Lung (tissue), 12 donors: Measurements from ENCODE around the gene AGAP2. TPM values are rescaled to one million over a fixed set of nuclear protein-coding genes. Genes with fewer than 3 reads are reported as not detected.
A peak's percentile ranks its signal among the peaks of the same experiment; 100 is the strongest.

Experiments
- ATAC-seq: fragments of 200-7000 bp; cut with Tn5 transposase; one replicate; pipeline ENCODE4 v1.9.1; 2020; ENCODE audit warnings: moderate number of reproducible peaks; ENCODE audit not compliant: insufficient read depth, low FRiP score
- DNase-seq, 3 donors: peaks; one replicate each; pipeline ENCODE4 v3.0.0-alpha.2; 2013 to 2017
- H3K27ac ChIP-seq, 2 donors: one replicate each; pipeline ENCODE4 v1.5.1; 2013; ENCODE audit warnings: mild to moderate bottlenecking in 2 of 2, moderate library complexity in 2 of 2, control low read depth in 1 of 2, inconsistent platforms in 1 of 2, low read depth in 1 of 2, low read length in 1 of 2
- H3K27me3 ChIP-seq, 3 donors: one replicate each; pipeline ENCODE4 v1.5.1; 2013; ENCODE audit warnings: low read length in 2 of 3; ENCODE audit not compliant: control insufficient read depth in 3 of 3, insufficient read depth in 3 of 3
- H3K36me3 ChIP-seq, 4 donors: one replicate each; pipeline ENCODE4 v1.5.1; 2013; ENCODE audit warnings: low read length in 4 of 4, mild to moderate bottlenecking in 1 of 4, moderate library complexity in 1 of 4; ENCODE audit not compliant: control insufficient read depth in 4 of 4, insufficient read depth in 4 of 4
- H3K4me1 ChIP-seq, 5 donors: one replicate each; pipeline ENCODE4 v1.5.1; 2013; ENCODE audit warnings: low read length in 5 of 5, mild to moderate bottlenecking in 2 of 5, moderate library complexity in 1 of 5; ENCODE audit not compliant: control insufficient read depth in 5 of 5, insufficient read depth in 5 of 5
- H3K4me3 ChIP-seq: one replicate; pipeline ENCODE4 v1.5.1; 2013; ENCODE audit warnings: mild to moderate bottlenecking, control low read depth, moderate library complexity
- H3K9ac ChIP-seq, 2 donors: one replicate each; pipeline ENCODE4 v1.5.1; 2013; ENCODE audit warnings: low read length in 2 of 2, control low read depth in 1 of 2; ENCODE audit not compliant: insufficient read depth in 1 of 2
- H3K9me3 ChIP-seq, 4 donors: one replicate each; pipeline ENCODE4 v1.5.1; 2013; ENCODE audit warnings: low read length in 3 of 4, mild to moderate bottlenecking in 1 of 4, moderate library complexity in 1 of 4; ENCODE audit not compliant: control insufficient read depth in 4 of 4, insufficient read depth in 3 of 4
- WGBS, 2 donors: extraction: QIAGEN DNeasy Blood & Tissue Kit; methylation state at CpG; one replicate each; pipeline ENCODE4 v1.1.7; 2013; 5-methylcytosine and 5-hydroxymethylcytosine counted together
- polyA plus RNA-seq, 2 donors: library from polyadenylated mRNA; stranded (reverse); fragments of 200-250 nt; gene quantifications; one replicate each; pipeline ENCODE4 v1.2.1, GENCODE V29; 2013
- total RNA-seq, 2 donors: library from RNA; depleted of rRNA in 1 of 2; stranded (reverse); fragments of >200 nt in 1 of 2; gene quantifications; one replicate each; pipeline ENCODE4 v1.2.1, GENCODE V29; 2014 to 2021
- TF ChIP-seq, protein P1 (sequence below): IDR thresholded peaks from 2 replicates; pipeline ENCODE4 v1.5.1; 2012; ENCODE audit warnings: mild to moderate bottlenecking; ENCODE audit errors: control extremely low read depth, extremely low read depth
- donor health status: control.
- donor health status: control.
- donor health status: Bipolar disorder and iron deficiency.
- donor health status: healthy.
- donor health status: DM: yes; HTN: yes; CAD: no.

Gene AGAP2
- total and polyA plus RNA-seq, 4 donors, result 1.4 to 4.8 (median 3.0) TPM

DNA sequence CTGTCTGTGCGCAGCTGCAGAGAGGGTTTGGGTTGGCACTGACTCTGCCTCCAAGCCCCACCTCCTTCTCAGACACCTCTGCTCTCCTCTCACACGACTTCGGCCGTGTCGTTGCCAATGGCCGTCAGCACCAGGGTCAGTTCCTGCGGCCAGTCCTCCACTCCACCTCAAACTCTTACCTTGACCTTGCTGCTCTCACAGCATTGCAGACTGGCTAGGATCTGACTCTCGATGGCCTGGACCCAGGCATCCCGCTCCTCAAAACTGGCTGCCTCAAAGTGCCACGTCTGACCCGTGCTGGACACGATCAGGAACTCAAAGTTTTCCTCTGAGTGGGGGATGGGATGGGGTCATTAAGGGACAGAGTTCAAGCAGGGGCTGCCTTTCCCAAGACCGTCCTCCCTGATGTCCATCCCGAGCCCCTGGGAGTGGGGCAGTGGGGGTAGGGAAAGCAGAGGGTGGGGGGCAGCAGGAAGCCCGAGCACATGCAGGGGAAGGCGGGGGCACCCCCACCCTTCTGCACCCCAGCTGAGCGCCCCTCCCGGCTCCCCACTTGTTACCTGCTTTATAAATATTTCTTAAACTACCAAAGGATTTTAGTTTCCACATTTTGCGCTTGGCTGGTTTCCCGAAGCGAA lies 10.7 kb downstream of the AGAP2 start:
- no peak overlapping the region for H3K9ac ChIP-seq

DNA sequence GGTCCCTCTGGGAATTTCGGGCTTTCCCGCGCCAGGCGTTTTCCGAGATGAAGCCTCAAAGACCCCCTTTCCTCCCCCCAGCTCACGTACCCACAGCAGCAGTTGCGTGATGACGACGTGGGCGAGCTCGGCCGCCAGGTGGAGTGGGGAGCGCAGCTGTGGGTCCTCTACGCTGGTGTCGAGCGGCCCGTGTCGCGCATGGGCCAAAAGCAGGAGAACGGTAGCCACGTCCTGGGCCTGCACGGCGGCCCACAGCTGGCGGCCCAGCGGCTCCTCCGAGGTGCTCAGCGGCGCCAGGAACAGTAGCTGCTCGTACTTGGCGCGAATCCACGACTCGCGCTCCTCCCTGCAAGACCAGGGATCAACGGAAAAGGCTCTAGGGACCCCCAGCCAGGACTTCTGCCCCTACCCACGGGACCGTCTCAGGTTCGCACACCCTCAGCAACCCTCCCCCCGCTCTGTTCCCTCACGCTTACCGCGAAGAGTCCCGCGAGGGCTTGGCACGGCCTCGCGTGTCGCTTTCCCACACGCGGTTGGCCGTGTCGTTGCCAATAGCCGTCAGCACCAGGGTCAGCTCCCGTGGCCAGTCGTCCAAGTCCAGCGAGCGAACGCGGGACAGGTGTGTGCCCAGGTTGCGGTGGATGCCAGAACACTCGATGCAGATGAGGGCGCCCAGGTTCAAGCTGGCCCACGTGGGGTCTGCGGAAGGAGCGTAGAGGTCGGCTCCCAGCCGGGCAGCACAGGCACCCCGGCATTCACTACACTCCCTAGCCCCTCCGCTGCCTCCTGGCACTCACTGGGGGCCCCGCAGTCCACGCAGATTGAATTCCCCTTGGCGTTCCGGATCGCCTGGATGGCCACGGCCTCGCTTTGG lies 11.4 kb downstream of the AGAP2 start:
- Histone ChIP-seq H3K4me3 (peak overlapping the region; percentile 73), H3K27me3 (peaks cover 0 to 51% (median 32%) of the 10 kb centered on the region in 3 donors), H3K4me1 (peaks cover 0 to 19% (median 0%) of the 10 kb centered on the region in 5 donors), H3K27ac (peak overlapping the region; percentile 62 to 71), H3K9me3 (no peaks in the 10 kb centered on the region), H3K36me3 (peaks cover 0 to 7% (median 0%) of the 10 kb centered on the region in 4 donors), H3K9ac (no peak overlapping the region)
- DNase-seq (peak; percentile 51 to 57 (median 57)), ATAC-seq (no peak)
- TF ChIP-seq, protein P1, sequence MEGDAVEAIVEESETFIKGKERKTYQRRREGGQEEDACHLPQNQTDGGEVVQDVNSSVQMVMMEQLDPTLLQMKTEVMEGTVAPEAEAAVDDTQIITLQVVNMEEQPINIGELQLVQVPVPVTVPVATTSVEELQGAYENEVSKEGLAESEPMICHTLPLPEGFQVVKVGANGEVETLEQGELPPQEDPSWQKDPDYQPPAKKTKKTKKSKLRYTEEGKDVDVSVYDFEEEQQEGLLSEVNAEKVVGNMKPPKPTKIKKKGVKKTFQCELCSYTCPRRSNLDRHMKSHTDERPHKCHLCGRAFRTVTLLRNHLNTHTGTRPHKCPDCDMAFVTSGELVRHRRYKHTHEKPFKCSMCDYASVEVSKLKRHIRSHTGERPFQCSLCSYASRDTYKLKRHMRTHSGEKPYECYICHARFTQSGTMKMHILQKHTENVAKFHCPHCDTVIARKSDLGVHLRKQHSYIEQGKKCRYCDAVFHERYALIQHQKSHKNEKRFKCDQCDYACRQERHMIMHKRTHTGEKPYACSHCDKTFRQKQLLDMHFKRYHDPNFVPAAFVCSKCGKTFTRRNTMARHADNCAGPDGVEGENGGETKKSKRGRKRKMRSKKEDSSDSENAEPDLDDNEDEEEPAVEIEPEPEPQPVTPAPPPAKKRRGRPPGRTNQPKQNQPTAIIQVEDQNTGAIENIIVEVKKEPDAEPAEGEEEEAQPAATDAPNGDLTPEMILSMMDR, result no peak
- WGBS, 2 donors, result 51 to 75% methylated on average over 76 of the region's 76 CpGs

More for the DNA sequence above, 10.7 kb downstream of the AGAP2 start:
- H3K4me1 ChIP-seq, result peaks cover 0 to 17% (median 0%) of the 10 kb centered on the region in 5 donors
- TF ChIP-seq, protein P1, result no peak
- WGBS, 2 donors, result 68 to 81% methylated on average over 21 of the region's 21 CpGs
- H3K27me3 ChIP-seq, result peaks cover 0 to 56% (median 36%) of the 10 kb centered on the region in 3 donors
- no peaks in the 10 kb centered on the region for H3K9me3 ChIP-seq
- ATAC-seq (no peak), DNase-seq (no peak)
- no peak overlapping the region for H3K4me3 ChIP-seq
- peaks cover 0 to 7% (median 0%) of the 10 kb centered on the region in 4 donors for H3K36me3 ChIP-seq
- no peak overlapping the region for H3K27ac ChIP-seq

DNA sequence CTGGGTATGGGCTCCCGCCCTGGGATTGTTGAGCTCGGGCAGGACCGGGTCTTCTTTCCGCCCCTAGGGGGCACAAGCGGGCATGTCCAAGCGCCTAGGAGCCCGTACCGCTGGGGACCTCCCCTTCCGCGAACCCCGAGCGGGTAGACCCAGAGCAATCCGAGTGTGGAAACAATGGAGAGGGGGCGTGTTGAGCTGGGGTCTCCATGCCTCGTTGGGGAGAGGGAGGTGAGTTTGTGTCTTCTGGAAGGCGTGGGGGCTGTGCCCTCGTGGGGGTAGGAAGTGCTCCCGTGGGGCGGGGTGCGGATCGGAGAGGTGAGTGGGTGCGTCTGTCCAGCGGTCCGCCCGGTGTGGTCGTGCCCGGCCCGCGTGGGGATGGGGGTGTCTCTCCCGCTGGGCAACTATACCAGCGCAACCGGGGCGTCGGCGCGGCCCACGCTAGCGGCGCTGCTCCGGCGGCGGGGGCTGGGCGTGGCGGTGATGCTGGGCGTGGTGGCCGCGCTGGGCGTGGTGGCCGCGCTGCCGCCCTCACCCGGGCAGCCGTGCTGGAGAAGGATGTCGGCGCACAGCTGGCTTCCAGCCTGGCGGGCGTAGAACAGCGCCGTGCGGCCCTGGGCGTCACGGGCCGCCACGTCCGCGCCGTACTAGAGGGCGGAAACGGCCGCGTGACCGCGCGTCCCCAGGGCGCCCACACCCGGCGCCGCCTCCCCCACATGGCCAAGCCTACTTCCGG lies 12.2 kb downstream of the AGAP2 start:
- H3K4me1 ChIP-seq, result peaks cover 0 to 19% (median 0%) of the 10 kb centered on the region in 5 donors
- TF ChIP-seq, protein P1, result peak; percentile 21
- no peaks in the 10 kb centered on the region for H3K9me3 ChIP-seq
- H3K27ac ChIP-seq, result peak overlapping the region; percentile 62 to 71
- 38 to 68% methylated on average over 79 of the region's 79 CpGs for WGBS, 2 donors
- H3K9ac ChIP-seq, result no peak overlapping the region
- DNase-seq (peak; percentile 79 to 84 (median 81)), ATAC-seq (peak; percentile 77)
- peak overlapping the region; percentile 73 for H3K4me3 ChIP-seq
- H3K27me3 ChIP-seq, result peaks cover 0 to 48% (median 29%) of the 10 kb centered on the region in 3 donors
- peaks cover 0 to 12% (median 2%) of the 10 kb centered on the region in 4 donors for H3K36me3 ChIP-seq
